Left renal cortex interstitium (tissue), 4 donors: ENCODE results near the gene RAET1L. TPM values are rescaled to one million over a fixed set of nuclear protein-coding genes. Genes with fewer than 3 reads are reported as not detected.
"Not testable (repeated sequence)": the region's sequence is repeated elsewhere in the genome, so short reads cannot be mapped to it uniquely, and the experiment has no call there.

Source experiments
- DNase-seq, 4 donors: peaks; one replicate each; pipeline ENCODE4 v3.0.0-alpha.2; 2013; ENCODE audit warnings: low read depth in 4 of 4, low spot score in 2 of 4, missing footprints in 1 of 4
- polyA plus RNA-seq, 4 donors: library from polyadenylated mRNA; unstranded; fragments of 120-200 nt; gene quantifications; one replicate each; pipeline ENCODE4 v1.2.1, GENCODE V29; 2013; ENCODE audit not compliant: insufficient read length in 4 of 4

The RAET1L gene
- polyA plus RNA-seq, 4 donors, result not detected

- DNase-seq, result no peak
These were observed 25.7 kb downstream of the RAET1L start for GRCh38 chr6:149999636-150000035.

- DNase-seq, result no peak
These were observed 29.4 kb downstream of the RAET1L start for GRCh38 chr6:149995971-149996370.

- DNase-seq, result no peak
These were observed 30.0 kb downstream of the RAET1L start for GRCh38 chr6:149995235-149995750.

- DNase-seq, result no peak
These were observed 33.5 kb downstream of the RAET1L start for GRCh38 chr6:149991838-149992237.

- not testable (repeated sequence) for DNase-seq
These were observed 33.9 kb downstream of the RAET1L start for GRCh38 chr6:149991472-149991795.

GRCh38 chr6:149990661-149991471, 34.5 kb downstream of the RAET1L start:
- DNase-seq, result no peak

- no peak for DNase-seq
These were observed 35.1 kb downstream of the RAET1L start for GRCh38 chr6:149990212-149990660.

- DNase-seq, result no peak
These were observed 36.6 kb downstream of the RAET1L start for GRCh38 chr6:149988550-149989346.

- no peak for DNase-seq
These were observed 37.7 kb downstream of the RAET1L start for GRCh38 chr6:149987602-149988107.

- no peak for DNase-seq
These were observed 39.8 kb downstream of the RAET1L start for GRCh38 chr6:149985481-149985937.

- no peak for DNase-seq
These were observed 40.6 kb downstream of the RAET1L start for GRCh38 chr6:149984773-149985172.

GRCh38 chr6:149983145-149983544, 42.2 kb downstream of the RAET1L start:
- DNase-seq, result no peak

- no peak for DNase-seq
These were observed 46.0 kb downstream of the RAET1L start for GRCh38 chr6:149979293-149979692.

GRCh38 chr6:149978610-149979009, 46.7 kb downstream of the RAET1L start:
- DNase-seq, result no peak

GRCh38 chr6:149977221-149977620, 48.1 kb downstream of the RAET1L start:
- DNase-seq, result no peak

GRCh38 chr6:149975400-149975799, 49.9 kb downstream of the RAET1L start:
- DNase-seq, result no peak

GRCh38 chr6:149974825-149975224, 50.5 kb downstream of the RAET1L start:
- no peak for DNase-seq

- not testable (repeated sequence) for DNase-seq
These were observed 50.9 kb downstream of the RAET1L start for GRCh38 chr6:149974394-149974793.

- DNase-seq, result no peak
These were observed 55.7 kb downstream of the RAET1L start for GRCh38 chr6:149969635-149970034.

GRCh38 chr6:149968909-149969308, 56.4 kb downstream of the RAET1L start:
- not testable (repeated sequence) for DNase-seq
